Body of pancreas (tissue), 4 donors: Measurements from ENCODE around the gene CSRNP2. TPM values are rescaled to one million over a fixed set of nuclear protein-coding genes. Genes with fewer than 3 reads are reported as not detected.
"Not testable (repeated sequence)": the region's sequence is repeated elsewhere in the genome, so short reads cannot be mapped to it uniquely, and the experiment has no call there.

Source experiments
- ATAC-seq: fragments of 150-250 bp; one replicate; pipeline ENCODE4 v1.9.1; 2016
- DNase-seq, 4 donors: peaks; one replicate each; pipeline ENCODE4 v3.0.0-alpha.2; 2019
- H3K27ac ChIP-seq, 4 donors: fragments of 200-600 bp; sonication (generic); 1 replicate in 3 of 4; 2 replicates in 1 of 4; pipeline versions ENCODE4 v1.5.1 to v1.6.1; 2016 to 2019; ENCODE audit warnings: mild to moderate bottlenecking in 1 of 4, mixed read lengths in 1 of 4, moderate library complexity in 1 of 4
- H3K27me3 ChIP-seq, 2 donors: fragments of 200-600 bp; sonication (generic); one replicate each; pipeline ENCODE4 v1.6.0; 2016; ENCODE audit warnings: mild to moderate bottlenecking in 1 of 2
- H3K36me3 ChIP-seq, 2 donors: fragments of 200-600 bp; sonication (generic); replicated peaks in 1 of 2; 2 replicates each; pipeline ENCODE4 v1.5.1; 2016; ENCODE audit warnings: low read depth in 2 of 2; ENCODE audit not compliant: insufficient read depth in 1 of 2
- H3K4me1 ChIP-seq: fragments of 200-600 bp; sonication (generic); one replicate; pipeline ENCODE4 v1.6.0; 2016
- H3K4me3 ChIP-seq, 2 donors: fragments of 200-600 bp; sonication (generic); 1 replicate in 1 of 2; 2 replicates in 1 of 2; pipeline ENCODE4 v1.5.1; 2016 to 2019
- H3K9me3 ChIP-seq, 3 donors: fragments of 200-600 bp; sonication (generic); 1 replicate in 2 of 3; 2 replicates in 1 of 3; pipeline ENCODE4 v1.5.1; 2016
- CTCF ChIP-seq, 7 experiments: fragments of 450-650 bp in 4 of 7; fragments of 200-600 bp in 3 of 7; sonication (generic) in 3 of 7; IDR thresholded peaks; one replicate each; pipeline ENCODE4 v1.5.1; 2016 to 2019; ENCODE audit warnings: antibody characterized with exemption in 7 of 7
- POLR2A ChIP-seq, 3 donors: fragments of 450-650 bp; IDR thresholded peaks; one replicate each; pipeline ENCODE4 v1.6.1; 2016; ENCODE audit warnings: antibody characterized with exemption in 3 of 3, mild to moderate bottlenecking in 2 of 3
- WGBS, 2 donors: methylation state at CpG; one replicate each; pipeline ENCODE4 v1.1.5; 2017; 5-methylcytosine and 5-hydroxymethylcytosine counted together
- intact Hi-C: fragments of 100-400 bp; cut with DNase I; formaldehyde crosslinking; loops from one replicate; pipeline ENCODE4 v1.15.1; 2023
- total RNA-seq, 2 donors: library from RNA; depleted of rRNA; stranded (reverse); fragments of >200 nt; gene quantifications; one replicate each; pipeline ENCODE4 v1.1.0, GENCODE V29; 2016

Gene CSRNP2
- total RNA-seq, 2 donors from 2014 or later = 20.8 to 25.4 TPM

- TF ChIP-seq POLR2A (IDR thresholded peaks at IDR 0.05) (no peak), CTCF (IDR thresholded peaks at IDR 0.05) (no peak)
- DNase-seq = no peak
- Histone ChIP-seq H3K4me1 (peaks cover 48% of the 10 kb centered on the region), H3K9me3 (no peaks in the 10 kb centered on the region), H3K36me3 (no peaks in the 10 kb centered on the region), H3K27me3 (no peaks in the 10 kb centered on the region), H3K4me3 (no peak overlapping the region), H3K27ac (no peak overlapping the region)
- no peak for ATAC-seq
- intact Hi-C loops = no loop called here
- WGBS, 2 donors = 78 to 81% methylated on average over 2 of the region's 2 CpGs
Measured at GRCh38 chr12:51019927-51020326, 63.5 kb downstream of the CSRNP2 start.

- Histone ChIP-seq H3K27ac (no peak overlapping the region), H3K36me3 (no peaks in the 10 kb centered on the region), H3K9me3 (no peaks in the 10 kb centered on the region), H3K4me3 (no peak overlapping the region), H3K27me3 (no peaks in the 10 kb centered on the region), H3K4me1 (peaks cover 46% of the 10 kb centered on the region)
- TF ChIP-seq POLR2A (IDR thresholded peaks at IDR 0.05) (no peak), CTCF (IDR thresholded peaks at IDR 0.05) (no peak)
- ATAC-seq = no peak
- DNase-seq = no peak
- WGBS, 2 donors = 85 to 91% methylated on average over 2 of the region's 2 CpGs
- intact Hi-C loops = no loop called here
Measured at GRCh38 chr12:51018956-51019355, 64.4 kb downstream of the CSRNP2 start.

- H3K4me3 ChIP-seq = no peak overlapping the region
- no peaks in the 10 kb centered on the region for H3K36me3 ChIP-seq
- H3K4me1 ChIP-seq = peaks cover 46% of the 10 kb centered on the region
- intact Hi-C loops = no loop called here
- ATAC-seq (no peak), DNase-seq (no peak)
- H3K27me3 ChIP-seq = no peaks in the 10 kb centered on the region
- H3K9me3 ChIP-seq = no peaks in the 10 kb centered on the region
- H3K27ac ChIP-seq = no peak overlapping the region
- no peak for TF ChIP-seq POLR2A (IDR thresholded peaks at IDR 0.05)
- no peak for TF ChIP-seq CTCF (IDR thresholded peaks at IDR 0.05)
Measured at GRCh38 chr12:51017452-51017851, 65.9 kb downstream of the CSRNP2 start.

GRCh38 chr12:51014467-51014866, 68.9 kb downstream of the CSRNP2 start:
- DNase-seq, H3K9me3 ChIP-seq, H3K4me3 ChIP-seq, H3K36me3 ChIP-seq, H3K27ac ChIP-seq, ATAC-seq, intact Hi-C loops, H3K27me3 ChIP-seq: not testable (repeated sequence)
- WGBS, 2 donors = 89 to 90% methylated on average over 9 of the region's 9 CpGs
- H3K4me1 ChIP-seq = peaks cover 35% of the 10 kb centered on the region

- Histone ChIP-seq H3K36me3 (no peaks in the 10 kb centered on the region), H3K4me3 (no peak overlapping the region), H3K27ac (no peak overlapping the region), H3K27me3 (no peaks in the 10 kb centered on the region), H3K9me3 (no peaks in the 10 kb centered on the region), H3K4me1 (peaks cover 37% of the 10 kb centered on the region)
- no peak for TF ChIP-seq POLR2A (IDR thresholded peaks at IDR 0.05)
- DNase-seq (no peak), ATAC-seq (no peak)
- 90 to 94% methylated on average over 7 of the region's 7 CpGs for WGBS, 2 donors
- intact Hi-C loops = no loop called here
Measured at GRCh38 chr12:51013441-51013840, 70.0 kb downstream of the CSRNP2 start.

GRCh38 chr12:51012570-51013236, 70.7 kb downstream of the CSRNP2 start:
- no peak for ATAC-seq
- Histone ChIP-seq H3K9me3 (no peaks in the 10 kb centered on the region), H3K4me1 (peaks cover 33% of the 10 kb centered on the region), H3K4me3 (no peak overlapping the region), H3K27ac (no peak overlapping the region), H3K27me3 (no peaks in the 10 kb centered on the region), H3K36me3 (no peaks in the 10 kb centered on the region)
- WGBS, 2 donors = 49 to 68% methylated on average over 5 of the region's 5 CpGs
- TF ChIP-seq POLR2A (IDR thresholded peaks at IDR 0.05) (no peak), CTCF (IDR thresholded peaks at IDR 0.05) (no peak)
- DNase-seq = no peak
- intact Hi-C loops = no loop called here
